ENCODE data around the gene CHL1.
"Not testable (repeated sequence)": the region's sequence is repeated elsewhere in the genome, so short reads cannot be mapped to it uniquely, and the experiment has no call there.

CHL1 gene

GRCh38 chr3:350871-351371 lies 154.4 kb downstream of the CHL1 start:
- peaks cover 0 to 3% of the 10 kb centered on the region in 2 donors for H3K36me3 Mint-ChIP-seq
- peaks cover 0 to 13% of the 10 kb centered on the region in 2 donors for H3K4me1 Mint-ChIP-seq
- no peak overlapping the region for H3K27ac Mint-ChIP-seq
- H3K4me3 Mint-ChIP-seq: no peak overlapping the region
- ATAC-seq (replicated peaks) (no peak), DNase-seq (no peak)
- H3K9me3 Mint-ChIP-seq: no peaks in the 10 kb centered on the region
- H3K27me3 Mint-ChIP-seq: no peaks in the 10 kb centered on the region

DNA sequence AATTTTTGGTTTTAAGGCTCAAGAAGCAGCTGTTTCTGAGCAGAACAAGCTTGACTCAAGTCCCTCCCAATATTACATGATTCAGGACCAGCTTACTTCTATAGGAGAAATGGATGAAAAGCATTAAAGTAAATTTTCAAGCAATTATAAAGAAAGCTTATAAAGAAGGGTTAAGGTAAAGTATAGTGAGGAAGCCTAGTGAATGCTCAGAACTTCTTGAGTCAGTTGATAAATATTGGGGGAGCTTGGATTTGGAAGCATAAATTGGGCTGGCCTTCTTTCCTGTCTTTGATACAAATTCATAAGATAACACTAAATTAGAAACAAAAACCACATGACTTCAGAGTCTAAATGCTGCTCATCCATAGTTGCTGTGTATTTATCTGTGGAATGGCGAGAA lies 156.0 kb downstream of the CHL1 start:
- Mint-ChIP-seq H3K36me3 (peaks cover 0 to 3% of the 10 kb centered on the region in 2 donors), H3K4me3 (no peak overlapping the region), H3K27ac (no peak overlapping the region), H3K27me3 (no peaks in the 10 kb centered on the region), H3K4me1 (peaks cover 0 to 13% of the 10 kb centered on the region in 2 donors), H3K9me3 (no peaks in the 10 kb centered on the region)
- ATAC-seq (replicated peaks) (no peak), DNase-seq (no peak)

DNA sequence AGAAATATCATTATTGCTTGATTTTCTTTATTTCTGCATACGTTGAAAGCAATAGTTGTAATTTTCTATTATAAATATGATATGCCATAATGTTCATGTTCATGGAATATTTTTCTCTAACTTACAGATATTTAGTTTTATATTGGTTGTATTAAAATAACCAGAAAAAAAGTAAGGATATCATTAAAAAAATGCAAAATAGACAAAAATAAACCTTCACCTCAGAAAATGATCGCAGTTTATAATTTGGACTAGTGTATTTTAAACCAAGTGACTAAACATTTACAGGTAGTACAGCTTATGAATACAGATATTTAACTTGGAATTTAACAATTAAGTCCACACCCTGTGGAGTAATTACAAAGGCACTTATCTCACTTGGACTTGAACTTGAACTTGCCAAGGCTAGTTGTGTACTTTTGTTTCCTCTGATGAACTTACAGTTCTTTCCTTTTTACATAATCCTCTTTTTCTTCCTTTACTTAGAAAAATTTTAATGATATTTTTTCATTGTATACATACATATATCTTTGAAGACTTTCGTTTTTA lies 156.7 kb downstream of the CHL1 start:
- H3K4me3 Mint-ChIP-seq: no peak overlapping the region
- DNase-seq (no peak), ATAC-seq (replicated peaks) (no peak)
- H3K27me3 Mint-ChIP-seq: no peaks in the 10 kb centered on the region
- no peak overlapping the region for H3K27ac Mint-ChIP-seq
- H3K9me3 Mint-ChIP-seq: no peaks in the 10 kb centered on the region
- peaks cover 0 to 7% of the 10 kb centered on the region in 2 donors for H3K4me1 Mint-ChIP-seq
- H3K36me3 Mint-ChIP-seq: no peaks in the 10 kb centered on the region

DNA sequence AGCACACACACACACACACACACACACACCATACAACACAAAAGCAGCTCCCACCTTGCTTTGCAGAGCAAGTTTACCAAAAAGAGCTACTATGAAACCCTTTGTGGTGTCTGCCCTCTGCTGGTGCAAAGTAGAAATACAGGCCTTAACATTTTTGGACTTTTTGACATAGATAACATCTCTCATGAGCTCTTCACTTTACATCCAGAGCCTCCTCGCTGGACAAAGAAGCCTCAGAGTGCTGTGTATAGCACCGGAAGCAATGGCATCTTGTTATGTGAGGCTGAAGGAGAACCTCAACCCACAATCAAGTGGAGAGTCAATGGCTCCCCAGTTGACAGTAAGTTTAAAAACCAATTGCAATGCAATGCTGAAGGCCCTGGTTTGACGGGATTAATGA lies 157.9 kb downstream of the CHL1 start:
- Mint-ChIP-seq H3K4me3 (no peak overlapping the region), H3K27ac (no peak overlapping the region), H3K9me3 (no peaks in the 10 kb centered on the region), H3K4me1 (peaks cover 0 to 12% of the 10 kb centered on the region in 2 donors), H3K36me3 (no peaks in the 10 kb centered on the region), H3K27me3 (no peaks in the 10 kb centered on the region)
- ATAC-seq (replicated peaks): peak; percentile 52 to 53
- DNase-seq: peak; percentile 21

GRCh38 chr3:355622-356021 lies 159.1 kb downstream of the CHL1 start:
- Mint-ChIP-seq H3K36me3 (no peaks in the 10 kb centered on the region), H3K27ac (no peak overlapping the region), H3K4me1 (peaks cover 0 to 16% of the 10 kb centered on the region in 2 donors), H3K9me3 (no peaks in the 10 kb centered on the region), H3K4me3 (no peak overlapping the region), H3K27me3 (no peaks in the 10 kb centered on the region)
- ATAC-seq (replicated peaks) (no peak), DNase-seq (no peak)

GRCh38 chr3:356952-357351 lies 160.4 kb downstream of the CHL1 start:
- H3K4me3 Mint-ChIP-seq: no peak overlapping the region
- H3K36me3 Mint-ChIP-seq: peaks cover 0 to 3% of the 10 kb centered on the region in 2 donors
- H3K27ac Mint-ChIP-seq: no peak overlapping the region
- no peaks in the 10 kb centered on the region for H3K27me3 Mint-ChIP-seq
- H3K9me3 Mint-ChIP-seq: no peaks in the 10 kb centered on the region
- DNase-seq: no peak
- no peak for ATAC-seq (replicated peaks)
- peaks cover 0 to 16% of the 10 kb centered on the region in 2 donors for H3K4me1 Mint-ChIP-seq

DNA sequence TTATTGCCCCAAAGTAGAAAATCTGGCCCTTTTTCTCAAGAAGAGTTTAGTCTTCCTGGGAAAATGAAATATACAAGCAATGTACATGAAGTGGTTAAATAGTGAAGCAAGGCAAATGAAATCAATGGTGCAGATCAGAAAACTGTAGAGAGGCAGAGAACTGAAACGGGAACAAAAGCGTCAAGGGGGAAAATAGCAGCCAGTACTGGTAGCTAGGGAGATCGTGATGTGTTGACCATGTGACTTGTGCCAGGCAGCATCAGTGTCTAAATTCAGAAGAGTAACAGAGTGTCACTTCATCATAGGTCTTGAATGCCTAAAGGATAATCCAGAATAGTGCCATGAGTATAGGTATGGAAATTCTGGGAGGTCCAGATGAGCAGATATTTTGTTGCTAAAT lies 163.1 kb downstream of the CHL1 start:
- DNase-seq (no peak), ATAC-seq (replicated peaks) (peak; percentile 95)
- no peak overlapping the region for H3K27ac Mint-ChIP-seq
- H3K9me3 Mint-ChIP-seq: no peaks in the 10 kb centered on the region
- H3K36me3 Mint-ChIP-seq: peaks cover 0 to 5% of the 10 kb centered on the region in 2 donors
- H3K27me3 Mint-ChIP-seq: no peaks in the 10 kb centered on the region
- H3K4me3 Mint-ChIP-seq: no peak overlapping the region
- peaks cover 0 to 10% of the 10 kb centered on the region in 2 donors for H3K4me1 Mint-ChIP-seq

DNA sequence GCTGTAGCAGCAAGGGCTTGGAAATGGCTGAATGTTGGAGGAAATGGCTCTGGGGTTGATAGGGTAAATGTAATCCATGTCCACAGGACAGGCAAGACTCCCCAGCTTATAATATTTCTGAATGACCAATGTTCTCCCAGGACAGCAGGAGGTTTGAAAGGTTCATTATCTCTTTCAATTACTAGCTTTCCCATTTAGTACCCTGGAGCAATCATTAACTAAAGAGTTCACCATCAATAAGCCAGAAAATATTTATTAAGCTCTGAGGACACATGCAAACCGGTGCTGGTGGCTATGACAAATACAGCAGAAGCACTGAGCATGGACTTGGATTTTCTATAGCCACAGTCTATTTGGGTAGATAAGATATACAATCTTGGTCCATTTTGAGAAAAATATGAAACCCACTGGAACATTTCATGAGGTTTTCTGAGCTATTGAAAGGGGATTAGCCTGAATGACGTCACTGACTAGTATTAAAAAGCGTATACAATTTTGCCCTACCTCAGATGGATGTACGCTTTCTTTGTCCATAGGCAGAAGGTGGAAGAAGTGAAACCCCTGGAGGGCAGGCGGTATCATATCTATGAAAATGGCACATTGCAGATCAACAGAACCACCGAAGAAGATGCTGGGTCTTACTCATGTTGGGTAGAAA lies 166.2 kb downstream of the CHL1 start:
- DNase-seq: no peak
- H3K4me3 Mint-ChIP-seq: no peak overlapping the region
- peaks cover 0 to 9% of the 10 kb centered on the region in 2 donors for H3K4me1 Mint-ChIP-seq

DNA sequence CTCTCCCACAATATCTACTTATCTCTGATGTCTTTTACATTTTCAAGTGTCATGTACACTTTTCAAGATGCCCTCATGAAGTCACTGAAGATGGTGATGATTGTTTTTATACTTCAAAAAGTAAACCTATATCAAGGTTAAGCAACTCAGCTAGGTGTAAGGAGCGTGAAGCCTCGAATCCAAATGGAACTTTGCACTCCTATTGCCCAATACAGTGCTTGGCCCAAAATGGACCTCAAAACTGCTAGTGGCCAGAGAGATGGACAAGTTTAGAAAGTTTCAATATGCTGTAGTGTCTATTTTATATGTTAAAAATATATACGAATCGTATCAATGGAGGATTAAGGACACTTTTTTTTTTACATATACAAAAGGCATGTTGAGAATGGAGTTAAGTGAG lies 167.7 kb downstream of the CHL1 start:
- ATAC-seq (replicated peaks): no peak
- peaks cover 0 to 11% of the 10 kb centered on the region in 2 donors for H3K36me3 Mint-ChIP-seq
- H3K9me3 Mint-ChIP-seq: peaks cover 8 to 9% of the 10 kb centered on the region in 2 donors
- no peaks in the 10 kb centered on the region for H3K27me3 Mint-ChIP-seq
- no peak overlapping the region for H3K4me3 Mint-ChIP-seq
- DNase-seq: no peak
- H3K27ac Mint-ChIP-seq: no peak overlapping the region
- H3K4me1 Mint-ChIP-seq: peaks cover 0 to 6% of the 10 kb centered on the region in 2 donors

More for the DNA sequence above, 166.2 kb downstream of the CHL1 start:
- peaks cover 0 to 3% of the 10 kb centered on the region in 2 donors for H3K9me3 Mint-ChIP-seq
- no peaks in the 10 kb centered on the region for H3K27me3 Mint-ChIP-seq
- H3K36me3 Mint-ChIP-seq: peaks cover 0 to 6% of the 10 kb centered on the region in 2 donors
- ATAC-seq (replicated peaks): no peak
- H3K27ac Mint-ChIP-seq: no peak overlapping the region

GRCh38 chr3:365268-365667 lies 168.7 kb downstream of the CHL1 start:
- no peaks in the 10 kb centered on the region for H3K27me3 Mint-ChIP-seq
- no peak for DNase-seq
- no peak overlapping the region for H3K4me3 Mint-ChIP-seq
- ATAC-seq (replicated peaks): no peak
- no peak overlapping the region for H3K27ac Mint-ChIP-seq
- H3K9me3 Mint-ChIP-seq: peaks cover 8 to 9% of the 10 kb centered on the region in 2 donors
- H3K36me3 Mint-ChIP-seq: peaks cover 0 to 11% of the 10 kb centered on the region in 2 donors
- no peaks in the 10 kb centered on the region for H3K4me1 Mint-ChIP-seq

DNA sequence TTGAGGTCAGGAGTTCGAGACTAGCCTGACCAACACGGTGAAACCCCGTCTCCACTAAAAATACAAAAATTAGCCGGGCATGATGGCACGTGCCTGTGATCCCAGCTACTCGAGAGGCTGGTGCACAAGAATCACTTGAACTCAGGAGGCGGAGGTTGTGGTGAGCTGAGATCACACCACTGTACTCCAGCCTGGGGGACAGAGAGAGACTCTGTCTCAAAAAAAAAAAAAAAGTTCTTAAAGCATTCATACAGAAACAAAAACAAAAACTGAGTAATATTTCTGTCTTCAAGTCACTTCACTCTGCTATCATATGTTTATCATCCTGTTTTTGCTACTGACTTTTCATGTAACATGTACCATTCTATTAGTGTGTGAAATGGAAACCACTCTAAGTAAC lies 169.7 kb downstream of the CHL1 start:
- not testable (repeated sequence) for H3K27ac Mint-ChIP-seq; ATAC-seq (replicated peaks); H3K4me3 Mint-ChIP-seq; H3K4me1 Mint-ChIP-seq; H3K27me3 Mint-ChIP-seq; DNase-seq
- Mint-ChIP-seq H3K36me3 (peaks cover 3 to 15% of the 10 kb centered on the region in 2 donors), H3K9me3 (peaks cover 12 to 15% of the 10 kb centered on the region in 2 donors)

GRCh38 chr3:373193-373779 lies 176.7 kb downstream of the CHL1 start:
- H3K4me3 Mint-ChIP-seq: no peak overlapping the region

DNA sequence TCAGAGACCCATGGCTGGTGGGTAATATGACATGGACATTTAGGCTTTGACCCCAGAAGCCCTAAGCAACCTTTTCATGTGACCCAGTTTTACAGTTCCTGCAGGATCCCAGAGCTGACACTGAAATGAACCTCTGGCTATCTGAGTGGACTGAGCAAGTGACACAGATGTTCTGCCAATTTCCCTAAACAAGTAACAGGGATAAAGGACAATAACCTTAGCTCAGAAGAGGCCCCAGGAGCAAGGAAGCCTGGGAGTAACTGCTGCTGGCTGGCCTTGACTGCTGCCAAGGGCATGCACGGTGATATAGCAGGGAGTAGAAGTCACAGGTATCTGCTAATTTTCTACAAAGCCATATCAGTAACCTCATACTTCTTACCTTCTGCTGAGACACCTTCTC lies 177.9 kb downstream of the CHL1 start:
- H3K27ac Mint-ChIP-seq: no peak overlapping the region
- no peak overlapping the region for H3K4me3 Mint-ChIP-seq
- ATAC-seq (replicated peaks) (no peak), DNase-seq (no peak)
- H3K9me3 Mint-ChIP-seq: peaks cover 4 to 6% of the 10 kb centered on the region in 2 donors
- H3K4me1 Mint-ChIP-seq: peaks cover 0 to 2% of the 10 kb centered on the region in 2 donors
- peaks cover 3 to 8% of the 10 kb centered on the region in 2 donors for H3K36me3 Mint-ChIP-seq
- peaks cover 6% of the 10 kb centered on the region in 2 donors for H3K27me3 Mint-ChIP-seq

More at GRCh38 chr3:373193-373779, 176.7 kb downstream of the CHL1 start:
- Mint-ChIP-seq H3K36me3 (peaks cover 3 to 10% of the 10 kb centered on the region in 2 donors), H3K9me3 (peaks cover 8 to 12% of the 10 kb centered on the region in 2 donors), H3K27ac (no peak overlapping the region), H3K27me3 (peaks cover under 1 to 2% of the 10 kb centered on the region in 2 donors), H3K4me1 (peaks cover 0 to 2% of the 10 kb centered on the region in 2 donors)
- no peak for ATAC-seq (replicated peaks)
- no peak for DNase-seq

DNA sequence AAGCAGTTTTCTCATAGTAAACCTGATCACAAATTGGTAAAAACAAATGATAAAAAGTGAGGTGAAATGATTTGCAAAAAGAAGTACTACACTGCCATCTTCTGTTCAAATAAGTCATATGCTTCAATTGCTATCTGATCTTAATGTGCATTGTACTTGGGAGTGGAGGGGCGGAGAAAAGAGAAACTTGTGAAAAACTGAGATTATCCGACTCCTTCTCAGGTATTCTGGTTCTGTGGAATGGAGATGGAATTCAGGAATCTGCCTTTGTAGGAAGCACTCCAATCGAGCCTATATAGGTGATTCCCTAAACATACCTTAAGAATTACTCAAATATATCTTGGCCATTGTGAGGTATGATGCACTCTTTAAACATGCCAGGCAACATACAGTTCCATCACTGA lies 180.6 kb downstream of the CHL1 start:
- Mint-ChIP-seq H3K27me3 (peaks cover 6% of the 10 kb centered on the region in 2 donors), H3K4me3 (no peak overlapping the region), H3K9me3 (no peaks in the 10 kb centered on the region), H3K36me3 (peaks cover 0 to 4% of the 10 kb centered on the region in 2 donors), H3K27ac (no peak overlapping the region), H3K4me1 (peaks cover 0 to 2% of the 10 kb centered on the region in 2 donors)
- DNase-seq (no peak), ATAC-seq (replicated peaks) (peak in 1 of 2 donors; percentile 47)

- Mint-ChIP-seq H3K36me3 (peaks cover 0 to 2% of the 10 kb centered on the region in 2 donors), H3K9me3 (no peaks in the 10 kb centered on the region), H3K27me3 (peaks cover 6% of the 10 kb centered on the region in 2 donors), H3K4me3 (no peak overlapping the region), H3K27ac (no peak overlapping the region), H3K4me1 (peaks cover 0 to 2% of the 10 kb centered on the region in 2 donors)
- DNase-seq (no peak), ATAC-seq (replicated peaks) (no peak)
Measured at GRCh38 chr3:380801-381200, 184.2 kb downstream of the CHL1 start.

All from stimulated activated naive B cell treated with anti-CD40 and anti-IgM and Interleukin-4, amounts not matched to agents 10 μg/mL and 1 μg/mL and 100 μg/mL, for 72 hours (primary cell).